Activated T-helper 1 cell treated with anti-CD3 and anti-CD28 coated beads, Interleukin-12 subunit alpha, Interleukin-12 subunit beta, Interleukin-2, Interleukin-4 antibody, amounts not matched to agents 30 ng/mL and 10 ng/mL and 1 ng/mL, durations not matched to agents 14 hours and 24 hours and 36 hours (primary cell): ENCODE results near the gene SSH2. TPM values are rescaled to one million over a fixed set of nuclear protein-coding genes. Genes with fewer than 3 reads are reported as not detected.
"Not testable (repeated sequence)": the region's sequence is repeated elsewhere in the genome, so short reads cannot be mapped to it uniquely, and the experiment has no call there.

Experiments
- DNase-seq: peaks from one replicate; pipeline ENCODE4 v3.0.0; 2021; ENCODE audit warnings: low spot score
- H3K27ac Mint-ChIP-seq: one replicate; pipeline ENCODE4 v1.8.0; 2021; ENCODE audit warnings: mild to moderate bottlenecking, mixed read lengths
- H3K27me3 Mint-ChIP-seq: one replicate; pipeline ENCODE4 v1.8.0; 2022; ENCODE audit warnings: mild to moderate bottlenecking, moderate library complexity, mixed read lengths; ENCODE audit not compliant: insufficient read depth
- H3K36me3 Mint-ChIP-seq: one replicate; pipeline ENCODE4 v1.8.0; 2021; ENCODE audit warnings: low read depth, mixed read lengths
- H3K4me1 Mint-ChIP-seq: one replicate; pipeline ENCODE4 v1.8.0; 2021; ENCODE audit warnings: low read depth, mixed read lengths
- H3K4me3 Mint-ChIP-seq: one replicate; pipeline ENCODE4 v1.8.0; 2021; ENCODE audit warnings: mild to moderate bottlenecking, moderate library complexity, mixed read lengths
- H3K9me3 Mint-ChIP-seq: one replicate; pipeline ENCODE4 v1.8.0; 2021; ENCODE audit warnings: mixed read lengths
- intact Hi-C: fragments of 100-400 bp; cut with micrococcal nuclease; formaldehyde crosslinking; loops from one replicate; pipeline ENCODE4 v1.15.1; 2024
- total RNA-seq: library from RNA; stranded (reverse); gene quantifications from 2 replicates; pipeline ENCODE4 v1.2.3, GENCODE V29; 2022

The SSH2 gene
- total RNA-seq, 1 donor from 2014 or later, result 43.6 TPM

- DNase-seq, result no peak
- Mint-ChIP-seq H3K9me3 (no peaks in the 10 kb centered on the region), H3K4me1 (peaks cover 32% of the 10 kb centered on the region), H3K36me3 (peaks cover 13% of the 10 kb centered on the region), H3K27me3 (no peaks in the 10 kb centered on the region), H3K4me3 (no peak overlapping the region), H3K27ac (no peak overlapping the region)
- intact Hi-C loops, result no loop called here
Observed at GRCh38 chr17:29918922-29919856, 10.8 kb downstream of the SSH2 start.

GRCh38 chr17:29918016-29918415 lies 12.0 kb downstream of the SSH2 start:
- Mint-ChIP-seq H3K4me1 (peaks cover 32% of the 10 kb centered on the region), H3K4me3 (no peak overlapping the region), H3K27ac (no peak overlapping the region), H3K9me3 (no peaks in the 10 kb centered on the region), H3K27me3 (no peaks in the 10 kb centered on the region), H3K36me3 (peaks cover 13% of the 10 kb centered on the region)
- no peak for DNase-seq
- intact Hi-C loops, result no loop called here

GRCh38 chr17:29914819-29915537 lies 15.1 kb downstream of the SSH2 start:
- H3K4me3 Mint-ChIP-seq, result no peak overlapping the region
- intact Hi-C loops, result loop anchor here (2.0 kb wide), 1 partner anchor 14 kb away; no protein-coding TSS in a partner anchor
- peaks cover 28% of the 10 kb centered on the region for H3K4me1 Mint-ChIP-seq
- no peaks in the 10 kb centered on the region for H3K9me3 Mint-ChIP-seq
- peaks cover 14% of the 10 kb centered on the region for H3K36me3 Mint-ChIP-seq
- H3K27me3 Mint-ChIP-seq, result no peaks in the 10 kb centered on the region
- no peak overlapping the region for H3K27ac Mint-ChIP-seq
- DNase-seq, result no peak

- Mint-ChIP-seq H3K4me1 (peaks cover 23% of the 10 kb centered on the region), H3K4me3 (no peak overlapping the region), H3K36me3 (peaks cover 10% of the 10 kb centered on the region), H3K27me3 (no peaks in the 10 kb centered on the region), H3K27ac (no peak overlapping the region), H3K9me3 (peaks cover 7% of the 10 kb centered on the region)
- intact Hi-C loops, result no loop called here
- no peak for DNase-seq
Observed at GRCh38 chr17:29911641-29912177, 18.3 kb downstream of the SSH2 start.

- Mint-ChIP-seq H3K4me1 (peaks cover 20% of the 10 kb centered on the region), H3K9me3 (peaks cover 16% of the 10 kb centered on the region), H3K36me3 (peaks cover 16% of the 10 kb centered on the region), H3K27me3 (no peaks in the 10 kb centered on the region), H3K4me3 (no peak overlapping the region), H3K27ac (no peak overlapping the region)
- intact Hi-C loops, result no loop called here
- no peak for DNase-seq
Observed at GRCh38 chr17:29909236-29910003, 20.6 kb downstream of the SSH2 start.

GRCh38 chr17:29906969-29907368 lies 23.1 kb downstream of the SSH2 start:
- H3K27ac Mint-ChIP-seq, result no peak overlapping the region
- H3K9me3 Mint-ChIP-seq, result peaks cover 16% of the 10 kb centered on the region
- peaks cover 16% of the 10 kb centered on the region for H3K36me3 Mint-ChIP-seq
- peaks cover 23% of the 10 kb centered on the region for H3K4me1 Mint-ChIP-seq
- H3K27me3 Mint-ChIP-seq, result no peaks in the 10 kb centered on the region
- H3K4me3 Mint-ChIP-seq, result no peak overlapping the region
- intact Hi-C loops, result no loop called here
- DNase-seq, result no peak

GRCh38 chr17:29905879-29906167 lies 24.2 kb downstream of the SSH2 start:
- H3K36me3 Mint-ChIP-seq, result peaks cover 14% of the 10 kb centered on the region
- intact Hi-C loops, result no loop called here
- H3K27me3 Mint-ChIP-seq, result no peaks in the 10 kb centered on the region
- H3K4me3 Mint-ChIP-seq, result no peak overlapping the region
- no peak overlapping the region for H3K27ac Mint-ChIP-seq
- peaks cover 30% of the 10 kb centered on the region for H3K4me1 Mint-ChIP-seq
- no peak for DNase-seq
- H3K9me3 Mint-ChIP-seq, result peaks cover 16% of the 10 kb centered on the region

GRCh38 chr17:29905086-29905878 lies 24.7 kb downstream of the SSH2 start:
- H3K27ac Mint-ChIP-seq, result no peak overlapping the region
- peaks cover 13% of the 10 kb centered on the region for H3K36me3 Mint-ChIP-seq
- H3K9me3 Mint-ChIP-seq, result peaks cover 16% of the 10 kb centered on the region
- H3K4me3 Mint-ChIP-seq, result no peak overlapping the region
- DNase-seq, result no peak
- no peaks in the 10 kb centered on the region for H3K27me3 Mint-ChIP-seq
- peaks cover 30% of the 10 kb centered on the region for H3K4me1 Mint-ChIP-seq
- intact Hi-C loops, result no loop called here

GRCh38 chr17:29903471-29903870 lies 26.6 kb downstream of the SSH2 start:
- no peak for DNase-seq
- Mint-ChIP-seq H3K4me3 (no peak overlapping the region), H3K9me3 (peaks cover 16% of the 10 kb centered on the region), H3K27me3 (no peaks in the 10 kb centered on the region), H3K36me3 (peaks cover 11% of the 10 kb centered on the region), H3K4me1 (peaks cover 18% of the 10 kb centered on the region), H3K27ac (no peak overlapping the region)
- intact Hi-C loops, result no loop called here

GRCh38 chr17:29897136-29897535 lies 32.9 kb downstream of the SSH2 start:
- H3K9me3 Mint-ChIP-seq, DNase-seq, H3K36me3 Mint-ChIP-seq, intact Hi-C loops, H3K27me3 Mint-ChIP-seq, H3K4me3 Mint-ChIP-seq, H3K27ac Mint-ChIP-seq: not testable (repeated sequence)
- H3K4me1 Mint-ChIP-seq, result peaks cover 13% of the 10 kb centered on the region

GRCh38 chr17:29892201-29892600 lies 37.8 kb downstream of the SSH2 start:
- DNase-seq, result no peak
- Mint-ChIP-seq H3K27me3 (no peaks in the 10 kb centered on the region), H3K27ac (no peak overlapping the region), H3K4me1 (peaks cover 15% of the 10 kb centered on the region), H3K9me3 (peaks cover 13% of the 10 kb centered on the region), H3K4me3 (no peak overlapping the region), H3K36me3 (peaks cover 8% of the 10 kb centered on the region)
- intact Hi-C loops, result no loop called here

- no peak overlapping the region for H3K27ac Mint-ChIP-seq
- peaks cover 15% of the 10 kb centered on the region for H3K4me1 Mint-ChIP-seq
- DNase-seq, result no peak
- intact Hi-C loops, result no loop called here
- H3K9me3 Mint-ChIP-seq, result peaks cover 13% of the 10 kb centered on the region
- H3K36me3 Mint-ChIP-seq, result peaks cover 9% of the 10 kb centered on the region
- H3K4me3 Mint-ChIP-seq, result no peak overlapping the region
- H3K27me3 Mint-ChIP-seq, result no peaks in the 10 kb centered on the region
Observed at GRCh38 chr17:29891131-29891530, 38.9 kb downstream of the SSH2 start.
